ENCODE data around the gene MPND.

MPND gene

GRCh38 chr19:4320419-4320818, 22.9 kb upstream of the MPND start:
- DNase-seq (ENCODE audit: low read depth), result no peak

GRCh38 chr19:4322942-4323665, 20.3 kb upstream of the MPND start:
- DNase-seq (ENCODE audit: low read depth), result no peak

GRCh38 chr19:4323692-4324091, 19.7 kb upstream of the MPND start:
- DNase-seq (ENCODE audit: low read depth), result no peak

- no peak for DNase-seq (ENCODE audit: low read depth)
Measured at GRCh38 chr19:4324228-4324627, 19.1 kb upstream of the MPND start.

- no peak for DNase-seq (ENCODE audit: low read depth)
Measured at GRCh38 chr19:4326215-4326836, 17.0 kb upstream of the MPND start.

- DNase-seq (ENCODE audit: low read depth), result peak; percentile 22
Measured at GRCh38 chr19:4326837-4327251, 16.5 kb upstream of the MPND start.

- peak; percentile 75 for DNase-seq (ENCODE audit: low read depth)
Measured at GRCh38 chr19:4327252-4327876, 16.0 kb upstream of the MPND start.

- no peak for DNase-seq (ENCODE audit: low read depth)
Measured at GRCh38 chr19:4327877-4328242, 15.5 kb upstream of the MPND start.

- peak; percentile 99 for DNase-seq (ENCODE audit: low read depth)
Measured at GRCh38 chr19:4328243-4328990, 14.9 kb upstream of the MPND start.

- peak; percentile 47 for DNase-seq (ENCODE audit: low read depth)
Measured at GRCh38 chr19:4328991-4329681, 14.2 kb upstream of the MPND start.

GRCh38 chr19:4329858-4330257, 13.5 kb upstream of the MPND start:
- no peak for DNase-seq (ENCODE audit: low read depth)

GRCh38 chr19:4334929-4335570, 8.3 kb upstream of the MPND start:
- DNase-seq (ENCODE audit: low read depth), result no peak

- DNase-seq (ENCODE audit: low read depth), result no peak
Measured at GRCh38 chr19:4337906-4338440, 5.4 kb upstream of the MPND start.

GRCh38 chr19:4338441-4339355, 4.7 kb upstream of the MPND start, which contains the start of gene STAP2:
STAP2 (minus strand) TSS chr19:4338827; CDS start chr19:4338753, 74 bp downstream.
- DNase-seq (ENCODE audit: low read depth), result no peak

GRCh38 chr19:4342314-4342614, 1.1 kb upstream of the MPND start:
- no peak for DNase-seq (ENCODE audit: low read depth)

- peak; percentile 87 for DNase-seq (ENCODE audit: low read depth)
Measured at GRCh38 chr19:4342615-4343369, 570 bp upstream of the MPND start.

GRCh38 chr19:4345342-4346019, 2.1 kb downstream of the MPND start:
- DNase-seq (ENCODE audit: low read depth), result no peak

- no peak for DNase-seq (ENCODE audit: low read depth)
Measured at GRCh38 chr19:4346020-4346383, 2.6 kb downstream of the MPND start.

- DNase-seq (ENCODE audit: low read depth), result no peak
Measured at GRCh38 chr19:4347521-4347920, 4.2 kb downstream of the MPND start.

All from stimulated activated CD4-positive, alpha-beta T cell treated with anti-CD3 and anti-CD28 coated beads, Interleukin-2, amount 100 ng/mL, for 4 hours (primary cell).